IPS-18c (cell line): ENCODE data around the gene OSGIN1.
A peak's percentile ranks its signal among the peaks of the same experiment; 100 is the strongest.

Source experiments
- H3K4me3 ChIP-seq: 2 replicates; pipeline ENCODE4 v1.7.0; 2013; ENCODE audit warnings: low read depth, mild to moderate bottlenecking, low read length, moderate library complexity; ENCODE audit not compliant: insufficient read depth
- H3K9me3 ChIP-seq: one replicate; pipeline ENCODE4 v1.6.1; 2013; ENCODE audit warnings: mild to moderate bottlenecking, low read length, moderate library complexity; ENCODE audit not compliant: control insufficient read depth, insufficient read depth

OSGIN1 gene

GRCh38 chr16:83974475-83974874 is 21.4 kb downstream of the OSGIN1 start:
- peaks cover 5% of the 10 kb centered on the region for H3K9me3 ChIP-seq
- no peak overlapping the region for H3K4me3 ChIP-seq

DNA sequence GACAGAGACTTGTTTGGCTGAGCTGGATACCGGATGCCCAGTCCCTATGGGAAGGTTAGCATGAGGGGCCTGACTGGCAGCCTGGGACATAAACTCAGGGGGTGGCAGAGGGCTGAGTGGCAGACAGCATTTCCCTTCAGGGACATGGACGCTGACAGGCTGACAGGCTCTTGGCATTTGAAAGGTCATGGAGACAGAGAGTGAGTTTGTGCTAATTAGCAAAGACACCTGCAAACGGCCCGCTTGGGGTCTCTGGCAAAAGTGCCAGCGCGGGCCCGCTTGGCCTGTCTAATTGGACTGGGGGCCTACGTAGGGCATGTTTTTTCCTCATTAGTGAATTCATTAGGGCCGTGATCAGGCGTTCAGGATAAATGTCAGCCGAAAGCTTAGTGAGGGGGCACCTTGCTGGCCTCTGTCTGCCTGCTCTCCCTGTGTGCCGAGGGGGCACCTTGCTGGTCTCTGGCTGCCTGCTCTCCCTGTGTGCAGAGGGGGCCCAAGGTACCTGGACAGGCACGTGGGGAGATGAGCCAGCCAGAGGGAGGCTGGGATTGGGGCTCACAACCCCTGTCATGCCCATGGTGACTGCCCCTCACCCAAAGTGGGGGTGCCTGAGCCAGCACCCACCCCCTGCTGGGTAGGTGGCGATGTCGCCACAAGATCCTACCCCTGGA is 22.7 kb downstream of the OSGIN1 start:
- H3K4me3 ChIP-seq: no peak overlapping the region
- H3K9me3 ChIP-seq: peaks cover 5% of the 10 kb centered on the region

- no peak overlapping the region for H3K4me3 ChIP-seq
- H3K9me3 ChIP-seq: peaks cover 5% of the 10 kb centered on the region
Measured at GRCh38 chr16:83977056-83977815, 24.2 kb downstream of the OSGIN1 start.

DNA sequence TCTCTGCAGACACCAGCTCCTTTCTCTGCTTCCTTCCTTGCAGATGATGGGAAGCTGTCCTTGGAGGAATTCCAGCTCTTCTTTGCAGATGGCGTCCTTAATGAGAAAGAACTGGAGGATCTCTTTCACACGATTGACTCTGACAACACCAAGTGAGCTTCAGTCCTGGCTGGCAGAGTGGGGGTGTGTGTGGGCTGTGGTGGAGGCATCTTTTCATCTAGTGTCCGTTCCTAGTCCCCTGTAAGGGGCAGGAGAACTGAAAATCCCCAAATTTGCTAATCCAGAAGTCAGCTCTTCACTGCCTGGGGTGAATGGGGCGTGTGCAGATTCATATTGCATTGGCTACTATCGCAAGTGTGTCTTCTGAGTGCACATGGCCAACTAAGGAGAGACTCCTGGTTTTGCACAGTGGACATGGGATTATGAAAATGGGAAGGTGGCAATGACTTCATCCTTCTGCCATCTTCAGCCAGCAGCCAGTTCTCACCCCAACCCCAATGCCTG is 25.4 kb downstream of the OSGIN1 start:
- peak overlapping the region; percentile 9; the same call in 1 of the 2 replicates for H3K4me3 ChIP-seq
- H3K9me3 ChIP-seq: peaks cover 5% of the 10 kb centered on the region

DNA sequence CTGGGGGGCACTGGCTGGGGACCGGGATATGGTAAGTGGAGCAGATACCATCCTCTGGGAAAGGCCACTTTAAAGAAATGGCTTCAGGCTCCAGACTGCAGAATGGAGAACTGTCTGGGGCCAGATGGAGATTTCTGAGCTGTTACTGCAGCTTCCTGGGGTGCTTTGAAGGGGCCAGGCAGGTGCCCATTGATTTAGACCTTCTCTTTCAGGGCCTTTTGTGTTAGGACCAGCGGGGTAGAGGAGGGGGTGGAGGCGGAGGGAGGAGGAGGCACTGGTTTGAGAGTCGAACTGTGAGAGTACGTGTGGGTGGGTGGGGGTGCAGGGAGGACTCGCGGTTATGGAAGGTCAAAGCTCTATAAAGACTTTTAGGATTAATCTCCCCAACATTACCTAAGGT is 26.4 kb downstream of the OSGIN1 start:
- no peak overlapping the region for H3K4me3 ChIP-seq
- peaks cover 5% of the 10 kb centered on the region for H3K9me3 ChIP-seq

DNA sequence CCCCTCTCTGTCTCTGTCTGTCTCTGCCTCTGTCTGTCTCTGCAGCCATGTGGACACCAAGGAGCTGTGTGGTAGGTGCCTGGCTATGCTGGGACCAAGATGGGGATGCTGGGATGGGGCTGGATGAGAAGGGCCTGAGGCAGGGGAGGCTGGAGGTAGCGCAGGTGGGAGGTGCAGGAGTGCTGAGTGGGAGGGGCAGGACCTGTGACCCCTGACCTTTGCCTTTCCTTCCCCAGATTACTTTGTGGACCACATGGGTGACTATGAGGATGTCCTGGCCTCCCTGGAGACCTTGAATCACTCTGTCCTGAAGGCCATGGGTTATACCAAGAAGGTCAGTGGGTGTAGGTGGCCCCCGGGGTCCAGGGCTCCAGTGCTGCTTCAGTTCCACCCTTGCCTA is 27.8 kb downstream of the OSGIN1 start:
- H3K9me3 ChIP-seq: peaks cover 5% of the 10 kb centered on the region

GRCh38 chr16:83981799-83982198 is 28.8 kb downstream of the OSGIN1 start:
- Histone ChIP-seq H3K4me3 (no peak overlapping the region), H3K9me3 (peaks cover 5% of the 10 kb centered on the region)

More for the DNA sequence above, 27.8 kb downstream of the OSGIN1 start:
- H3K4me3 ChIP-seq: no peak overlapping the region

GRCh38 chr16:83983491-83983890 is 30.5 kb downstream of the OSGIN1 start:
- Histone ChIP-seq H3K4me3 (no peak overlapping the region), H3K9me3 (no peaks in the 10 kb centered on the region)

DNA sequence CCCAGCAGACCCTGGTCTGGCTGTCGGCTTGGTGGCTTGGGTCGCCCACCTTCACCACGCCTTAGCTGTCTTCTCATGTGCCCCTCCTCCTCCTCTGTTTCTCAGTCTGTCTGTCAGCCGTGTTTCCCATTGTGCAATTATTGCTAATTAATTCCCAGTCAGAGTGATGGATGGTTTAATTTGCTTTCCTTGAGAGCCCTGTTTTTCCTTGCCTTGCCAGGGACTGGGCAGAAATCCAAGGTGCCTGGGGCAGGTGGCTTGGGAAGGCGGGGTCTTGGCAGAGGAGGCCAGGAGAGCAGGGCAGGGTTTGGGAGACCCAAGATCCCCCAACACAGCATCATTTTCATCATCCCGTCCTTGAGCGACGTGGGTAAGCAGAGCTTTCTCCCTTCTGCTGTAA is 36.3 kb downstream of the OSGIN1 start:
- no peak overlapping the region for H3K4me3 ChIP-seq
- no peaks in the 10 kb centered on the region for H3K9me3 ChIP-seq

GRCh38 chr16:83990492-83990891 is 37.5 kb downstream of the OSGIN1 start:
- H3K4me3 ChIP-seq: no peak overlapping the region
- no peaks in the 10 kb centered on the region for H3K9me3 ChIP-seq

DNA sequence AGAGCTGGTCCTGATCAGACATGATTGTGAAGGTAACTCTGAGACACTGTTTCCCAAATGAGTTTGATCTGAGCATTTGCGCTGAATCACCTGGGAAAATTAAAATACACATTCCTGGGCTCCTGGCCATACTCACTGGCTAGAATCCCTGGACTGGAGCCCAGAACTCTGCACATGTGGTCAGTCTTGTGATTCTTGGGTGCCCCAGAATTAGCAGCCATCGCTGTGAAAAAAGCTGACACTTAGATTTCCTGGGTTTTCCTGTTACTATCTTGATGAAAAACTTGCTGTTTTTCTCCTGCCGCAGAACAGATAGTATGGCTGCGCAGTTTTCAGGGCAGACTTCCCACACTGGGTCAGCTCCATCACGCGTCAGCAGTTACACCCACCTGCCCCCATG is 39.6 kb downstream of the OSGIN1 start:
- Histone ChIP-seq H3K4me3 (no peak overlapping the region), H3K9me3 (no peaks in the 10 kb centered on the region)

DNA sequence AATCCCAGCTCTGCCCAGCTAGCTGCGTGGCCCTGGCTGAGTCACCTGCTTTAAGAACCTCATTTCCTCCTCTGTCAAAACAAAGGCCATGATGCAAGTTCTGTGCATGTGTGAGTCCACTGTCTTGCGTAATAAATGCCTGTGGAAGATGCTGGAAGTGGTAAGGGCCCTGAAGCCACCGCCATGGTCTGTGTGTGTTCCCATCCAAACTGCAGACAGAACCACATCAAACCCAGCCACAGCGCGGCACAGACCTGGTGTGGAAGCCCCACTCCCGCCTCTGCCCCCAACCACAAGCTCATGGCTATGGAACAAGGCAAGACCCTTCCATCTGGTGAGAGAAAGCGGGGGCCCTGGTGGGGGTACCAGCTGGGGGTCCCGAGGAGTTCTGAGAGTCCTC is 41.0 kb downstream of the OSGIN1 start:
- Histone ChIP-seq H3K4me3 (no peak overlapping the region), H3K9me3 (no peaks in the 10 kb centered on the region)

- Histone ChIP-seq H3K9me3 (no peaks in the 10 kb centered on the region), H3K4me3 (no peak overlapping the region)
Measured at GRCh38 chr16:83994703-83995102, 41.7 kb downstream of the OSGIN1 start.

GRCh38 chr16:83995754-83996153 is 42.7 kb downstream of the OSGIN1 start:
- Histone ChIP-seq H3K9me3 (no peaks in the 10 kb centered on the region), H3K4me3 (no peak overlapping the region)

GRCh38 chr16:83996481-83997252 is 43.6 kb downstream of the OSGIN1 start:
- no peaks in the 10 kb centered on the region for H3K9me3 ChIP-seq
- H3K4me3 ChIP-seq: no peak overlapping the region

- H3K4me3 ChIP-seq: no peak overlapping the region
- H3K9me3 ChIP-seq: no peaks in the 10 kb centered on the region
Measured at GRCh38 chr16:83998091-83998490, 45.1 kb downstream of the OSGIN1 start.

DNA sequence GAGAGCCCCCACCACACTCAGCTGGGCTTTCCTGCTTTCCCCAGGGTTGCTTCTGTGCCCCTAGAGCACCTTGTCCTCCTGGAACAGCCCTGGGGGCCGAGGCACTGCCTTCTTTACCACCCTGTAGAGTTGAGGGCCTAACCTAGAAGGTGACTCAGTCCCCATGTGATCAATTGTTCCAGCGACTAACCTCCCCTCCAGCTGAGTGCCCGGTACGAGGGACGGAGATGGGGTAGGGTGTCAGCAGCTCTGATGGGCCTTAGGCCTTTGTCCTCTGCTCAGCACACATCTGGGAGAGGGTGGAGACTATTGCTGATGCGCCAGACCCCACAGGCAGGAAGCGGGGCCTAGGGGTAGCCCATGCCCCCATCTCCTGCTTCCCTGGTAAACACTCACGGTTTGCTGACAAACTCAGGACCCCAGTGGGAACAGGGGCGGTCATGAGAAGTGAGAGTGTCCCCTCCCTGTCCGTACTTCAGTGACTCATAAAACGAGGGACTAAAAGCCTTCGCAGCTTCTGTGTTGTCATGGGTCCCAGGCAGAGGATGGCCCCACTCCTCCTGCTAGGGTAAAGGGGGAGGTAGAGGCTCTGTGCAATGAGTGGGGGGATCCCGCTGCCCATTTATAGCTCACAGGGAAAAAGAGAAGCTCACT is 48.1 kb downstream of the OSGIN1 start:
- Histone ChIP-seq H3K9me3 (no peaks in the 10 kb centered on the region), H3K4me3 (no peak overlapping the region)
